Stimulated activated CD8-positive, alpha-beta memory T cell treated with anti-CD3 and anti-CD28 coated beads, Interleukin-12 subunit alpha, Interleukin-12 subunit beta, amount 100 ng/mL, for 24 hours (primary cell): ENCODE measurements around the gene ING4.

Experiments used
- DNase-seq: peaks from one replicate; pipeline ENCODE4 v3.0.0-alpha.2; 2020; ENCODE audit errors: extremely low read depth

ING4 gene

DNA sequence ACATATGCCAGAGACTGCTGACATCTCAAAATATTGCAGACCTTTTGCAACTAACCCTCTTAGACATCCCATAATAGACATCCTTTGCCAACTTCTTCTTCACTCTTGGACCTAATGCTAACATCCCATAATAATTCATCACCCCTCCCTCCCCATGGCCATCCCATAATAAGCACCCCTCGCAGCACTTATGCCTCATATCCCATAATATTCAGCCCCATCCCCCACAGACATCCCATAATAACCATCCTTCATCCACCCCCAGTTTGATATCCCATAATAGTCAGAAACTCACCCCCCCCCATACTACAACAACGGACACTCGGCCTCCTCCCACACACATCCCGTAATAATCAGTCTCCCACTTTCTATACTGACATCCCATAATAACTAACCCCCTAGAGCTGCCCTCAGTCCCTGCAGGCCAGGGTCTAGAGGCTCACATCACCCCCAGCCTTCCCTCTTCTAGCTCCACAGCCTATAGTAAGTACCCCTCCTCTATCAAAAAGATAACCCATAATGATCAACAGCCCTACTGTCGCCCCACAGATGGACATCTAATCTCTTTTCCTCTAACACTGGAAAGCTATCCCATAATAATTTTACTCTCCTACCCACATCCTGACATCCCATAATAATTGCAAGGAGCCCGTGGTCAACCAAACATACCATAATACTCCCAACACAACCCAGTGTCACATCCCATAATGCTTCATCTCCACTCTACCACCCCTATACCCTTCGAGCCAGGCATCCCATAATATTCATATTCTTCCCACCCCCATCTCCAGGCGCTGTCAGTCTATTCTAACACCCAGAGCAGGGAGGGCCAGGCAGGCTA, 54.9 kb downstream of the ING4 start:
- no peak for DNase-seq

DNA sequence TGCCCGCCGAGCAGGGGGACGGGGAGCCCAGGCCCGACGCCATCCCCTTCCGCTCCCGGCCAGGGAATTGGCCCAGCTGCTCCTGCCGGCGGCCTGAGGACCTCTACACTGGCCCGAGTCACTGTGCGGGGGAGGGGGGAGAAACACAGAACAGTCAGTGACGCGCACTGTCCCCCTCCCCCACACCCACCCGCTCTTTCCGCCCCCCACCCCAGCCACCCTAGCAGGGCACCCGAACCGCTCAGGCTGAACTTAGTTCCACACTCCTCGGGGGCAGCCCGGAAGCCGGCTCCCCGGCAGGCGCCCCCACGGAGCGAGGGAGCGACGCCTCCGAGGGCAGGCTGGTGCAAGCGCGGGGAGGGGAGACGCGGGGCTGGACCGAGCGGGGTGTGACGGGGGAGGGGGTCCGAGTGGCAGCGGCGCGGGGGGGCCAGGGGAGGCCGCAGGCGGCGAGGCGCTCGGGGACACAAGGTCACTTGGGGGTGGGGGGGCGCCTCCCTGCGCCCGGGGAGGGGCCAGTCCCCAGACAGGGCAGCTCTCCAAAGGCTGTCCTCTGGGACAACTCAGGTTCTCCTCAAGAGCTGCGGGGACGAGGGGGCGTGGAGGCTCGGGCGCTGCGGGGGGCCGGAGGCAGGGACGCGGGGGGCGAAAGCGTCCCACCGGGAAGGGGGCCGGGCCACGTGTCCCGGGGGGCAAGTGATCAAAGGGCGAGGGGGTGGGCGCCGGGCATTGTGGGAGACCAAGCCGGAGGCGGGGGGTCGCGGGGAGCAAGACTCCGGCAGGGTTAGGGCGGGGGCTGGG, 56.4 kb downstream of the ING4 start:
- DNase-seq, result no peak

DNA sequence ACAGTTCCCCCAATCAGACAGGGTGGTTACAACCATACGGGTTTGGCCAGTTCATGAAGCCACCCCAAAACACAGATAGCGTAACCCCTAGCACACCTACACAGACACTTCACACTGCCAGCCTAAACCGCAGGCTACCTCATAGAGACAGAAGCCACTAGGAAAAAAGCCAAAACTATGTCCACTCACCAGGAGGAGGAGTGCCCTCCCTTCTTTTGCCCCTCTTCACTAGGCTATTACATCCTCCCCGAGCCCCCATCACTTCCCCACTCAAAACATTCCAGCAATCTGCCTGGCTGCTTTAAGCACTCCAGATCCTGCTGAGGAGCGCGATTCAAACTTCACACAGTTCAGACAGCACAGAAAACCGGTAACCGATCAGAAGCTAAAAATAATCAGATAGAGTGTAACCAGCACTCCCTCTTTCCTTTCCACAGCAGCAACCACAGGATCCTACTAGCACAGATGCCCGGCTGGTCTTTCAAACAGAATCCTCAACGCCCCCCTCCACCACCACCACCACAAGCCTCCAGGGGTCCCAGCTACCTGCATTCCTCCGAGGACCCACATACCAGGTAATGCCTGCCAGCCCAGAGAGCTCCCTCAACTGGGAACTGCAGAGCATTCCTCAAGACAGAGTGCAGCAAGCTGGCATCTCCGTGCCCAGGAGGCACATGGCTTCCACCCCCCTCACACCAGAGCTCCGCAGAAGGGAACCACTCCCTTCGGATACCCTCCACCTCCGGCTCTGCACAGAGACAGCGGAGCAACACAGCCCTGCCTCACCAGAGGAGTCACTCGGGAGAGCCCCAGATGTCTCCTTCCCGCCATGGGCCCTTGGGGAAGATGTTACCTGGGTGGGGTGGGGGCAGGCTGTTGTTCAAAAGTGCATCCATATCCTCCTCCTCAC, 57.2 kb downstream of the ING4 start:
- no peak for DNase-seq

DNA sequence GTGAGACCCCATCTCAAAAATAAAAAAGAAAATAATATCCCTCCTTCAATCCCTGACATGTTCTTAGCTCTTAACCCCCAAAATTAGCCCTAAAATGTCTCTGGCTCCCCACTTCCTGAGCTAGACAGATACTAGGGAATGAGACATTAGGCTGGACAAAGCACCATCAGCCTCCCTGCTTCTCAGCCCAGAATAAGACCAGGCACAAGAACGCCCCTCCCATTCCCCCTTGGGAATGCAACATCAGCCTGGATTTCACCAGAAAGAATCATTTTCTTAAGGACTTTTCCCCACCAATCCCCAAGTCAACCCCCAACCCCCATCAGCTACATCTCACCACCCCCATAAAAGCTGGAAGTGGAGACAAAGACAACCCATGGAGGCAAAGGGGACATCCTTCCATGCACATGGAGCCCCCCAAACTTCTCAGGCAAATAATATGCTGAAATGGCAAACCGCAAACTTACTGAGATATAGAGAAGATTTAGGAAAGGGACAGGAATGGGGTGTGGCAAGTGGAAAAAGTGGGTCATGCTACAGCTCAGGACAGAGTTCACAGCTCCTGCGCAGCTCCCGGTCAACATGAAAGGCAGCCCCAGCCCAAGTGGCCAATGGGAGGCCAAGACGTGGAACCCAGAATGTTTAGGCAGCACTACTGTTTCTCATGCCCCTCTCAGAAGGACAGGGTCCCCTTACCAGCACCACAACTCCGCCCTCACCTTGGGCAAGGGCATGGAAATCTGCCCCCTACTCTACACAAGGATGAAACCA, 58.5 kb downstream of the ING4 start:
- no peak for DNase-seq

DNA sequence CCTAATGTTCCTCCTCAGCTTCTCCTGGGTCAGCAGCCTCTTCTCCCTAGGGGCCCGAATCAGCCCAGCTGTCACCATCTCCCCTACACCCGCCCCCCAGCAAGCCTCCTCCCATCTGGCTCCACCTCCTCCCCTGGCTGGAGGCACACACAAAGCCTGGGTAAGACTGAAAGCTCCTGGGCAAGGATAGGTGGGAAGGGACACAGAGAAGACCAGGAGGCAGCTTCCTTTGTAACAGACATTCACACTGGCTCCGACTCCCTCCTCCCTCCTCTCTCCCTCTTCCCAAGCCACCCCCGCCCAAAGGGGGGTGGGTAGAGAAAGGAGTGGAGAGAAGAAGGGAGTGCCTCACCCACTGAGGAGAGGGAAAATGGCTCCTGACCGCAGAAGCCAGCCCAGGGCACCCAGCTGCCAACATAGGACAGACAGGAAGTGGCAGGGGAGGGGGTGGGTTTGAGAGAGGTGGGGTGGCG, 59.8 kb downstream of the ING4 start:
- no peak for DNase-seq

DNA sequence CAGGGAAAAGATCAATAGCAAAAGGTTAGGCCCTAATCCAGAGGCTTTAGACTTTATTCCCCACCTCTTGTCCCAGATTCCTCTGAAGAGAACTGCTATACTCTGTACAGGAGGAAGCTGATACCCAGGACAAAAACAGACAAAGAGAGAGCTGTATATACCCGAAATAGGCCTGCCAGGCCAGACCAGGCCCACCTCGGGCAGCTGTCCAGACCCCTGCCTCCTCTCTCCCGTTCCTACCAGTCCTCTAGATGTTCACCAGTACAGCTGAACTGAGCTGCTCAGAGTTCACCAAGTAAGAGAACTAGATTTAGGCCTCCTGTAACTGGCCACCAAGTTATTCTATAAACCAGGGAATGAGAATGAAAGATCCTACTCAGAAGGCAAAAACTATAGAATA, 60.4 kb downstream of the ING4 start:
- no peak for DNase-seq
